Spinal cord (tissue), 10 donors: ENCODE data around the gene GRID1. TPM values are rescaled to one million over a fixed set of nuclear protein-coding genes. Genes with fewer than 3 reads are reported as not detected.
"Not testable (repeated sequence)": the region's sequence is repeated elsewhere in the genome, so short reads cannot be mapped to it uniquely, and the experiment has no call there.

Experiments
- DNase-seq, 6 donors: peaks; one replicate each; pipeline versions ENCODE4 v3.0.0 to v3.0.0-alpha.2; 2013 to 2015; ENCODE audit warnings: low spot score in 6 of 6, low read depth in 4 of 6
- H3K27ac ChIP-seq: one replicate; pipeline ENCODE4 v1.5.1; 2013; ENCODE audit warnings: low read depth, low read length, control low read depth
- H3K27me3 ChIP-seq: one replicate; pipeline ENCODE4 v1.6.1; 2013; ENCODE audit warnings: low read length; ENCODE audit not compliant: control insufficient read depth, insufficient read depth
- H3K36me3 ChIP-seq: one replicate; pipeline ENCODE4 v1.6.1; 2013; ENCODE audit warnings: low read length; ENCODE audit not compliant: control insufficient read depth, insufficient read depth
- H3K4me1 ChIP-seq: one replicate; pipeline ENCODE4 v1.6.1; 2013; ENCODE audit warnings: low read length; ENCODE audit not compliant: control insufficient read depth, insufficient read depth
- H3K4me3 ChIP-seq: one replicate; pipeline ENCODE4 v1.5.1; 2013; ENCODE audit warnings: low read depth, low read length, control low read depth
- H3K9me3 ChIP-seq: one replicate; pipeline ENCODE4 v1.6.1; 2013; ENCODE audit warnings: low read length; ENCODE audit not compliant: control insufficient read depth, insufficient read depth
- WGBS: methylation state at CpG from one replicate; pipeline ENCODE4 v1.1.5; 2013; ENCODE audit warnings: missing lambda C conversion rate; ENCODE audit not compliant: insufficient coverage; 5-methylcytosine and 5-hydroxymethylcytosine counted together
- polyA plus RNA-seq, 2 donors: library from polyadenylated mRNA; unstranded; fragments of 120-200 nt; gene quantifications; one replicate each; pipeline ENCODE4 v1.2.1, GENCODE V29; 2013; ENCODE audit not compliant: insufficient read length in 2 of 2
- total RNA-seq, 2 donors: library from RNA; depleted of rRNA in 1 of 2; stranded (reverse); fragments of 120-200 nt in 1 of 2; fragments of >200 nt in 1 of 2; gene quantifications; one replicate each; pipeline versions ENCODE4 v1.2.3 to v1.2.4, GENCODE V29; 2013 to 2014
- donor health status: healthy.

Gene GRID1
- total and polyA plus RNA-seq, 4 donors: 7.6 to 30.1 (median 22.2) TPM

DNA sequence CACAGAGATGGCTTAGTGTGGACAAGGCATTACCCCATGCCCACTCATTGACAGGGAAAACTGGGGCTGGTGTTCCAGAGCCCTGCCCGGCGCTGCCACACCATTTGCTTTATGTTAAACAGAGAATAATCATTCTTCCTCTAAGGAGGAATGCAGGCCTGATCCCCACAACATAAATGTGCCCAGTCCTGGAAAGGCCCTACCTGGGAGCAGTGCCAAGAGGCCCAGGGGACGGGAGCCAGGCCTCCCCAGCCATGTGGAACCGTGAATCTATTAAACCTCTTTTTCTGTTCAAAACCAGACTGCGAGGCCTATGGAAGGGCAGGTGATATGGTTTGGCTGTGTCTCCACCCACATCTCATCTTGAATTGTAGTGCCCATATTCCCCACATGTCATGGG lies 264.1 kb downstream of the GRID1 start:
- H3K27me3 ChIP-seq: no peaks in the 10 kb centered on the region
- H3K4me3 ChIP-seq: no peak overlapping the region
- no peak for DNase-seq
- no peak overlapping the region for H3K27ac ChIP-seq
- peaks cover 27% of the 10 kb centered on the region for H3K4me1 ChIP-seq
- no peaks in the 10 kb centered on the region for H3K9me3 ChIP-seq
- H3K36me3 ChIP-seq: no peaks in the 10 kb centered on the region
- WGBS: 40% methylated on average over 1 of the region's 5 CpGs

- Histone ChIP-seq H3K9me3 (no peaks in the 10 kb centered on the region), H3K27me3 (no peaks in the 10 kb centered on the region), H3K27ac (no peak overlapping the region), H3K4me1 (peaks cover 27% of the 10 kb centered on the region), H3K36me3 (no peaks in the 10 kb centered on the region), H3K4me3 (no peak overlapping the region)
- 89% methylated on average over 2 of the region's 2 CpGs for WGBS
- DNase-seq: no peak
These were observed 264.6 kb downstream of the GRID1 start for GRCh38 chr10:86102031-86102430.

DNA sequence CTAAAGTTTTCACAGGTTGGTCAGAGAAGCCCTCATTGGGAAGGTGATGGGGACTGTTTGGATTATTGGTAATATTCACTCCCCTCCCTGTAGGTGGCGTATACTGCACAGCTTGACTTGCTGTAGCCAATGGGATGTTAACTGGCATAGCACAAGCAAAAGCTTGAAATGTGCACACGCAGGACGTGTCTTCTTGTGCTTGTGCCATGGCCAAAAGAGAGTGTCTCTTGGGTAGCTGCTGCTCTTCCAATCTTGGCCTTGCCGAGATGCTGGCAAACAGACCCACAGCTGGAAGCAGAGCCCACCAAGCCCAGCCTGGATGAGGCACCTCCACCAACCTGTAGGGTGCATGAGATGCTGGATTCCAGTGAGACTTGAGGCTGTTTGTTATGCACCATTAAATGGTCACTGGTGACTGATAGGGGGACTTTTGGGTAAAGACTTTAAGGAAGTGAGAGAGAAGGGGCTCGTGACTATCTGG lies 266.0 kb downstream of the GRID1 start:
- Histone ChIP-seq H3K4me3 (no peak overlapping the region), H3K27ac (no peak overlapping the region), H3K9me3 (no peaks in the 10 kb centered on the region), H3K4me1 (peaks cover 25% of the 10 kb centered on the region), H3K27me3 (no peaks in the 10 kb centered on the region), H3K36me3 (no peaks in the 10 kb centered on the region)
- WGBS: 56% methylated on average over 5 of the region's 5 CpGs
- no peak for DNase-seq

GRCh38 chr10:86099542-86100334 lies 266.9 kb downstream of the GRID1 start:
- no peak for DNase-seq
- no peaks in the 10 kb centered on the region for H3K9me3 ChIP-seq
- H3K27me3 ChIP-seq: no peaks in the 10 kb centered on the region
- H3K4me3 ChIP-seq: no peak overlapping the region
- H3K27ac ChIP-seq: no peak overlapping the region
- H3K4me1 ChIP-seq: peaks cover 18% of the 10 kb centered on the region
- H3K36me3 ChIP-seq: no peaks in the 10 kb centered on the region
- WGBS: 100% methylated on average over 1 of the region's 3 CpGs

DNA sequence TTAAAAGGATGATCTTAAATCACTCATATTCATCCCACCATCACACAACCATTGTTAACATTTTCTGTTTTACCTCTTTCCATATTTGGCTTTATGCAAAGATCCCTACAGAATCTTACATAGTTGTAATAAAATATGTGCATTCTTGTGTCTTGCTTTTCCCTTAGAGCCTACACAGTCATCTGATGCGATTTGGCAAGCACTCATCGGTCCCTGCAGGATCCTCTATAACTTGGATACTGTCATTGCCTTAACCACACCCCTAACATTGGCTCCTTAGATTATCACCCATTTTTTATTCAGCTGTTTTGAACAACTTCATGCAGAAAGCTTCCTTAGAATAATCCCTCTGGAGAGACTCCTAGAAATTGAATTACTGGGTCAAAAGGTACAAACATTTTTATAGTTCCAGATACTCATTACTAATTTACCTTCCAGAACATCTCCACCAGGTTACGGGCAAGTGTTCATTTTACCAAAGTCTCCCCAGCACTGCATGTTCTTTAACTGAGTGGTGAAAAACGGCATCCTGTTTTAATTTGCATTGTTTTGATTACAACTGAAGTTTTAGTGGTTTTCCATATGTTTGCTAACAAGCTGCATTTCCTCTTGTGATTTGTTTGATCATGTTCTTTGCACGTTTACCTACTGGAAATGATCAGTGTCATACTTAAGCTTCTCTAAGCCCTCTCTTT lies 268.3 kb downstream of the GRID1 start:
- no peak overlapping the region for H3K27ac ChIP-seq
- DNase-seq: no peak
- H3K4me1 ChIP-seq: peaks cover 7% of the 10 kb centered on the region
- no peaks in the 10 kb centered on the region for H3K27me3 ChIP-seq
- 74% methylated on average over 2 of the region's 5 CpGs for WGBS
- no peaks in the 10 kb centered on the region for H3K36me3 ChIP-seq
- no peak overlapping the region for H3K4me3 ChIP-seq
- H3K9me3 ChIP-seq: no peaks in the 10 kb centered on the region

- no CpG with 5 or more reads among the region's 1 CpG for WGBS
- not testable (repeated sequence) for H3K27me3 ChIP-seq, H3K27ac ChIP-seq, H3K36me3 ChIP-seq, DNase-seq, H3K4me3 ChIP-seq, H3K9me3 ChIP-seq, H3K4me1 ChIP-seq
These were observed 271.5 kb downstream of the GRID1 start for GRCh38 chr10:86095061-86095460.

DNA sequence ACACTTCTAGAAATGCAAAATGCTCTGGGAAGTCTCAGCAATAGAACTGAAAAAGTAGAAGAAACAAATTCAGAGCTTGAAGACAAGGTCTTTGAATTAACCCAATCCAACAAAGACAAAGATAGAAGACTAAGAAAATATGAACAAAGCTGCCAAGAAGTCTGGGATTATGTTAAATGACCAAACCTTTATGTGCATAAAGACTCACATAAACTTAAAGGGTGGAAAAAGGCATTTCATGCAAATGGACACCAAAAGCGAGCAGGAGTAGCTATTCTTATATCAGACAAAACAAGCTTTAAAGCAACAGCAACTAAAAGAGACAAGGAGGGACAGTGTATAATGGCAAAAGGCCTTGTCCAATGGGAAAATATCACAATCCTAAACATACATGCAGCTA lies 274.3 kb downstream of the GRID1 start:
- no CpG with 5 or more reads among the region's 1 CpG for WGBS
- DNase-seq, H3K36me3 ChIP-seq, H3K9me3 ChIP-seq, H3K27me3 ChIP-seq, H3K27ac ChIP-seq, H3K4me3 ChIP-seq: not testable (repeated sequence)
- peaks cover 13% of the 10 kb centered on the region for H3K4me1 ChIP-seq

DNA sequence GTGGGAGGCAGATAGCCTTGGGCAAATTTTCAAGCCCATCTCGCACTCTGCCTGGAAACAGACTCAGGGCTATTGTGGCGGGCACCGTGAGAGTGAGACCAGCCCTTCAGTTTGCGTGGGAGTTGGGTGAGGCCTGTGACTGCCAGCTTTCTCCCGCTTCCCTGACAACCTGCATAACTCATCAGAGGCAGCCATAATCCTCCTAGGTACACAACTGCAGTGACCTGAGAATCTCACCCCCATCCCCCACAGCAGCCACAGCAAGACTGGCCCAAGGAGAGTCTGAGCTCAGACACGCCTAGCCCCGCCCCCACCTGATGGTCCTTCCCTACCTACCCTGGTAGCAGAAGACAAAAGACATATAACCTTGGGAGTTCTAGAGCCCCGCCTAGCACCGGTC lies 275.4 kb downstream of the GRID1 start:
- Histone ChIP-seq H3K36me3 (no peaks in the 10 kb centered on the region), H3K27ac (no peak overlapping the region), H3K4me3 (no peak overlapping the region), H3K9me3 (no peaks in the 10 kb centered on the region), H3K27me3 (no peaks in the 10 kb centered on the region), H3K4me1 (peaks cover 16% of the 10 kb centered on the region)
- WGBS: 90% methylated on average over 8 of the region's 9 CpGs
- DNase-seq: no peak

GRCh38 chr10:86090807-86091206 lies 275.8 kb downstream of the GRID1 start:
- H3K4me1 ChIP-seq: peaks cover 16% of the 10 kb centered on the region
- H3K27me3 ChIP-seq: no peaks in the 10 kb centered on the region
- no peak overlapping the region for H3K27ac ChIP-seq
- H3K4me3 ChIP-seq: no peak overlapping the region
- 74% methylated on average over 2 of the region's 3 CpGs for WGBS
- H3K9me3 ChIP-seq: no peaks in the 10 kb centered on the region
- H3K36me3 ChIP-seq: no peaks in the 10 kb centered on the region
- no peak for DNase-seq

- WGBS: 24% methylated on average over 9 of the region's 9 CpGs
- Histone ChIP-seq H3K9me3 (no peaks in the 10 kb centered on the region), H3K27me3 (no peaks in the 10 kb centered on the region), H3K36me3 (no peaks in the 10 kb centered on the region), H3K4me1 (peaks cover 21% of the 10 kb centered on the region), H3K4me3 (no peak overlapping the region), H3K27ac (no peak overlapping the region)
- DNase-seq: peak; percentile 28 to 86 (median 52)
These were observed 278.9 kb downstream of the GRID1 start for GRCh38 chr10:86087716-86088115.
